22Rv1 (cell line): ENCODE data around the gene SERPINE3.

Experiments
- H3K27ac ChIP-seq: fragments of 450-650 bp; 2 replicates; pipeline ENCODE4 v1.5.1; 2017
- CTCF ChIP-seq: fragments of 450-650 bp; IDR thresholded peaks from 2 replicates; pipeline ENCODE4 v1.5.1; 2017; ENCODE audit warnings: mild to moderate bottlenecking
- ZFX ChIP-seq: fragments of 450-650 bp; IDR thresholded peaks from 2 replicates; pipeline ENCODE4 v1.6.1; 2017; ENCODE audit warnings: antibody characterized with exemption, borderline replicate concordance

SERPINE3 gene

DNA sequence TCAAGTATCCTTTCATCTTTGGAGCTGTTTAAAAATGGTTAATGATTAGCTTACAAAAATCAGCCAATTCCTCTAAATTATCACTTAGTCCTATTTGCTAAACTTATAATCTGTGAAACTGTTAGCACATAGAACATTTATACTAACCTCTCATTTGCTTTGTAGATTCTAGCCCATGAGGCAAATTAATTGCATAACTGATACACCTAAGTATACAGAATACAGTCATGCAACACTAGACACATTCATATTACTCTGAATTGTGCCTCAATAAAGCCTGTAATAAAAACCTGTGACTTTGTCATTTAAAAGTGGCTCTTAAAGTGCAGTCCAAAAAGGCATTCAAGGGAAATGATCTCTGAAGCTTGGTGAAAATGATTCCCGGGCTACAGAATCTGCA lies 21.0 kb downstream of the SERPINE3 start:
- TF ChIP-seq CTCF (no peak), ZFX (no peak)
- no peak overlapping the region for H3K27ac ChIP-seq

GRCh38 chr13:51361106-51361505 lies 21.6 kb downstream of the SERPINE3 start:
- no peak overlapping the region for H3K27ac ChIP-seq
- TF ChIP-seq ZFX: no peak
- TF ChIP-seq CTCF: no peak

GRCh38 chr13:51363625-51364024 lies 24.1 kb downstream of the SERPINE3 start:
- TF ChIP-seq CTCF: no peak
- TF ChIP-seq ZFX: no peak
- H3K27ac ChIP-seq: no peak overlapping the region

DNA sequence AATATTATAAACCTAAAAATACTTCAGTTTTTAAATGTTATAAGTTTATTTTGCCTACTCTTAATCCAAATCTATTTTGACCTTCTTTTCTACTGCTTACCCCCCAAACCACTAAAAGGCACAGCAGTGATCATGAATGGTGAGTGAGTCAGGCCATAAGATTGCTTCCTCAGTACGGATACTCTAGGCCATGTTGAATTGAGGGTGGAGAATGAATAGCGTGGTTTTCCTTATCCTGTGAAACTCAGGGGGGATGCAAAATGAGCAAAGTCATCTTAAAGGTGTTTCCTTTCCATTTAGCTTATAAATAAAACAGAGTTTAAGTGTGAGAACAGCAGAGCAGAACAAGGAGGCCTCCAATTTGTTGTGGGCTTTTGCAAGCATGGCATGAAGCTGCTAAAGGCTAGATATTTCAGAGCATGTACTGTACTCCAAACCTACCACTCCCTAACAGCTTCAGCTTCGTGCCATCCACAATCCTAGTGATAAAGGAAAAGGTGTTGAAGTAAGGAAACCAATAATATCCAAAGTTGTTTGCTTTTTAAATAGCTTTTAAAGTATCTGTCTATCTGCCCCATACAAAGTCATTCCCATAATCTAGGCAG lies 25.0 kb downstream of the SERPINE3 start:
- no peak for TF ChIP-seq CTCF
- TF ChIP-seq ZFX: no peak
- no peak overlapping the region for H3K27ac ChIP-seq

- no peak overlapping the region for H3K27ac ChIP-seq
Observed at GRCh38 chr13:51370116-51370515, 30.6 kb downstream of the SERPINE3 start.

DNA sequence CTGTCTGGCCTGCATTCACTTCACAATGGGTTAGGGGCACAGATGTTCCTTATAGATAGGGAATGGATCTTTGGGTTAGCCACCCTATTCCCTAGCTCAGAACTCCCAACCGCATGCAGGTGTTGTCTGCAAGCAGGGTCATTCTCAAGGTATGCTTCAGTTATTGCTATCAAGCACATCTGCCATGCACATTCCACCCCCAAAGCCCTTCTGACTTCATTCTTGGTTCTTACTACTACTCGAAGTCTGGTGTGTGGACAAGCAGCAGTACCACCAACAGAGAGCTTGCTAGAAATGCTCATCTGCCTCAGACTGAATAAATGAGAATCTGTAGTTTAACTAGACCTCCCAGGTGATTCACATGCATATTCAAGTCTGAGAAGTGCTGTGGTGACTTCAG lies 31.3 kb downstream of the SERPINE3 start:
- no peak overlapping the region for H3K27ac ChIP-seq
- TF ChIP-seq CTCF (no peak), ZFX (no peak)

More at GRCh38 chr13:51370116-51370515, 30.6 kb downstream of the SERPINE3 start:
- no peak for TF ChIP-seq CTCF
- TF ChIP-seq ZFX: no peak

- TF ChIP-seq ZFX (no peak), CTCF (no peak)
- no peak overlapping the region for H3K27ac ChIP-seq
Observed at GRCh38 chr13:51371768-51372399, 32.4 kb downstream of the SERPINE3 start.
